Karpas-422 (cell line): ENCODE results near the gene KIAA2012. TPM values are rescaled to one million over a fixed set of nuclear protein-coding genes. Genes with fewer than 3 reads are reported as not detected.
A peak's percentile ranks its signal among the peaks of the same experiment; 100 is the strongest.

Experiments used
- DNase-seq: peaks from one replicate; pipeline ENCODE4 v3.0.0-alpha.2; 2015
- H2AFZ ChIP-seq: fragments of 200-600 bp; sonication (generic); 2 replicates; pipeline ENCODE4 v1.6.1; 2014; ENCODE audit warnings: antibody characterized with exemption, low read length, mixed read lengths
- H3K27ac ChIP-seq: fragments of 200-600 bp; sonication (generic); 2 replicates; pipeline ENCODE4 v1.5.1; 2014; ENCODE audit warnings: mild to moderate bottlenecking, low read length, moderate library complexity
- H3K27me3 ChIP-seq: fragments of 200-600 bp; sonication (generic); 2 replicates; pipeline ENCODE4 v1.6.1; 2014; ENCODE audit warnings: low read length, mixed read lengths
- H3K36me3 ChIP-seq: fragments of 200-600 bp; sonication (generic); 2 replicates; pipeline ENCODE4 v1.6.1; 2014; ENCODE audit warnings: low read length, mixed read lengths; ENCODE audit not compliant: insufficient read depth
- H3K4me1 ChIP-seq: fragments of 200-600 bp; sonication (generic); 2 replicates; pipeline ENCODE4 v1.6.1; 2014; ENCODE audit warnings: mild to moderate bottlenecking, low read length, mixed read lengths
- H3K4me2 ChIP-seq: fragments of 200-600 bp; sonication (generic); 2 replicates; pipeline ENCODE4 v1.6.1; 2014; ENCODE audit warnings: low read length, low read depth, mild to moderate bottlenecking; ENCODE audit not compliant: poor library complexity, severe bottlenecking
- H3K4me3 ChIP-seq: fragments of 200-600 bp; sonication (generic); 2 replicates; pipeline ENCODE4 v1.5.1; 2014; ENCODE audit warnings: mild to moderate bottlenecking, antibody characterized with exemption, low read length, mixed read lengths
- H3K79me2 ChIP-seq: fragments of 200-600 bp; sonication (generic); 2 replicates; pipeline ENCODE4 v1.6.1; 2014; ENCODE audit warnings: mild to moderate bottlenecking, low read length, mixed read lengths
- H3K9ac ChIP-seq: fragments of 200-600 bp; sonication (generic); 2 replicates; pipeline ENCODE4 v1.6.0; 2014; ENCODE audit warnings: low read length
- H3K9me2 ChIP-seq: fragments of 200-600 bp; sonication (generic), shearing (Covaris generic); replicated peaks from 2 replicates; pipeline ENCODE4 v1.6.0; 2014; ENCODE audit warnings: mild to moderate bottlenecking, low read length, moderate library complexity; ENCODE audit not compliant: insufficient read depth
- H3K9me3 ChIP-seq: fragments of 300-700, 200-600 bp; sonication (generic); 2 replicates; pipeline ENCODE4 v1.6.1; 2014; ENCODE audit warnings: low read length, mixed read lengths
- H4K20me1 ChIP-seq: fragments of 200-600 bp; sonication (generic); 2 replicates; pipeline ENCODE4 v1.6.1; 2014; ENCODE audit warnings: mild to moderate bottlenecking, antibody characterized with exemption, low read length, low read depth; ENCODE audit not compliant: insufficient read depth
- total RNA-seq: library from RNA; depleted of rRNA; stranded (reverse); fragments of >200 nt; shearing (Covaris generic); gene quantifications from 2 replicates; pipeline ENCODE4 v1.2.3, GENCODE V29; 2014; ENCODE audit warnings: low replicate concordance

Gene KIAA2012
- total RNA-seq, 1 experiment from 2014 or later: 0.89 TPM

- no peak overlapping the region for H3K4me2 ChIP-seq
- no peak overlapping the region for H3K9ac ChIP-seq
- no peaks in the 10 kb centered on the region for H4K20me1 ChIP-seq
- H3K4me1 ChIP-seq: no peaks in the 10 kb centered on the region
- no peaks in the 10 kb centered on the region for H3K9me2 ChIP-seq
- no peak overlapping the region for H3K4me3 ChIP-seq
- no peak for DNase-seq
- H3K9me3 ChIP-seq: no peaks in the 10 kb centered on the region
- no peaks in the 10 kb centered on the region for H3K79me2 ChIP-seq
- no peak overlapping the region for H2AFZ ChIP-seq
- H3K27ac ChIP-seq: no peak overlapping the region
- H3K36me3 ChIP-seq: no peaks in the 10 kb centered on the region
- H3K27me3 ChIP-seq: no peaks in the 10 kb centered on the region
Measured at GRCh38 chr2:202050652-202051051, 22.4 kb upstream of the KIAA2012 start.

GRCh38 chr2:202051499-202052161 lies 21.4 kb upstream of the KIAA2012 start:
- no peaks in the 10 kb centered on the region for H3K36me3 ChIP-seq
- no peak overlapping the region for H3K9ac ChIP-seq
- H3K27me3 ChIP-seq: no peaks in the 10 kb centered on the region
- no peak overlapping the region for H2AFZ ChIP-seq
- peaks cover 3% of the 10 kb centered on the region; the same call in 1 of the 2 replicates for H3K4me1 ChIP-seq
- no peaks in the 10 kb centered on the region for H4K20me1 ChIP-seq
- H3K4me3 ChIP-seq: no peak overlapping the region
- no peaks in the 10 kb centered on the region for H3K9me3 ChIP-seq
- H3K27ac ChIP-seq: no peak overlapping the region
- H3K79me2 ChIP-seq: no peaks in the 10 kb centered on the region
- DNase-seq: no peak
- no peaks in the 10 kb centered on the region for H3K9me2 ChIP-seq
- no peak overlapping the region for H3K4me2 ChIP-seq

GRCh38 chr2:202052235-202052634 lies 20.8 kb upstream of the KIAA2012 start:
- H3K27me3 ChIP-seq: no peaks in the 10 kb centered on the region
- H3K27ac ChIP-seq: no peak overlapping the region
- no peak overlapping the region for H2AFZ ChIP-seq
- no peaks in the 10 kb centered on the region for H4K20me1 ChIP-seq
- no peaks in the 10 kb centered on the region for H3K9me3 ChIP-seq
- no peak overlapping the region for H3K9ac ChIP-seq
- no peaks in the 10 kb centered on the region for H3K79me2 ChIP-seq
- H3K4me3 ChIP-seq: no peak overlapping the region
- DNase-seq: no peak
- no peaks in the 10 kb centered on the region for H3K9me2 ChIP-seq
- no peak overlapping the region for H3K4me2 ChIP-seq
- peaks cover 3% of the 10 kb centered on the region; the same call in 1 of the 2 replicates for H3K4me1 ChIP-seq
- no peaks in the 10 kb centered on the region for H3K36me3 ChIP-seq

GRCh38 chr2:202054679-202055078 lies 18.4 kb upstream of the KIAA2012 start:
- H3K9ac ChIP-seq: no peak overlapping the region
- no peaks in the 10 kb centered on the region for H3K36me3 ChIP-seq
- no peak overlapping the region for H3K4me3 ChIP-seq
- no peak overlapping the region for H3K27ac ChIP-seq
- DNase-seq: no peak
- no peaks in the 10 kb centered on the region for H3K79me2 ChIP-seq
- H3K9me2 ChIP-seq: no peaks in the 10 kb centered on the region
- no peak overlapping the region for H2AFZ ChIP-seq
- peaks cover 3% of the 10 kb centered on the region; the same call in 1 of the 2 replicates for H3K4me1 ChIP-seq
- H4K20me1 ChIP-seq: no peaks in the 10 kb centered on the region
- H3K4me2 ChIP-seq: no peak overlapping the region
- no peaks in the 10 kb centered on the region for H3K9me3 ChIP-seq
- H3K27me3 ChIP-seq: no peaks in the 10 kb centered on the region

DNA sequence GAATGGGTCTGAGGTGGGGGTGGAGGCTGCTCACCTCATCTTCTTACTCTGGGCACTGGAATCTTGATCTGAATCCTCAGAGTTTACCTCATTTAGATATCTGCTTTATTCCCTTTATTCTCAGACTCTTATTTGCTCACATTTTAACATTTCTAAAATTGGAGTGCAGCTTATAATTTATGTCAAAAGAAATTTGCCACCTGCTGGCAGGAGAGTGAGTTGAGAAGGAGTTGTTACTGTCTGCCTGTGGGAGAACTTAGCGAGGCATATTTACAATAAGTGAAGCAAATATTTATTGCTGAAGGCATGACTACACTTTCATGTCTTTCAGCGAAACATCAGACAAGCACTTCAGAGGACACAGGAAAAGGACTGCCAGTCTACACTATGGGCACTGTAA lies 16.4 kb upstream of the KIAA2012 start:
- H3K36me3 ChIP-seq: no peaks in the 10 kb centered on the region
- no peaks in the 10 kb centered on the region for H3K9me2 ChIP-seq
- no peak overlapping the region for H3K4me3 ChIP-seq
- no peak overlapping the region for H3K4me2 ChIP-seq
- H3K27ac ChIP-seq: no peak overlapping the region
- no peak overlapping the region for H2AFZ ChIP-seq
- H3K9ac ChIP-seq: no peak overlapping the region
- no peaks in the 10 kb centered on the region for H3K27me3 ChIP-seq
- H3K9me3 ChIP-seq: no peaks in the 10 kb centered on the region
- H3K79me2 ChIP-seq: no peaks in the 10 kb centered on the region
- no peaks in the 10 kb centered on the region for H4K20me1 ChIP-seq
- peak; percentile 67 for DNase-seq
- H3K4me1 ChIP-seq: peaks cover 3% of the 10 kb centered on the region; the same call in 1 of the 2 replicates

DNA sequence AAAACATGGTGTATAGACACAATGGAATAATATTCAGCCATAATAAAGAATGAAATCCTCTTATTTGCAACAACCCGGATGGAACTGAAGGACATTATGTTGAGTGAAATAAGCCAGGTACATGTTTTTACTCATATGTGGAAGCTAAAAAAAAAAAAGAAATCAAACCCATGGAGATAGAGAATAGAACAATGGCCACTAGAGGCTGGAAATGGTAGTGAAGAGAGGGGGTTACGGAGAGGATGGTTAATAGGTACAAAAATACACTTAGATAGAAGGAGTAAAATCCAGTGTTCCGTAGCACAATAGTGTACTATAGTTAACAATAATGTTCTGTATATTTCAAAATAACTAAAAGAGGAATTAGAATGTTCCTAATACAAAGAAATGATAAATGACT lies 12.8 kb upstream of the KIAA2012 start:
- H3K4me2 ChIP-seq: no peak overlapping the region
- H3K27ac ChIP-seq: no peak overlapping the region
- H3K9me3 ChIP-seq: no peaks in the 10 kb centered on the region
- no peaks in the 10 kb centered on the region for H4K20me1 ChIP-seq
- H3K4me3 ChIP-seq: no peak overlapping the region
- no peaks in the 10 kb centered on the region for H3K36me3 ChIP-seq
- peaks cover 3% of the 10 kb centered on the region; the same call in 1 of the 2 replicates for H3K4me1 ChIP-seq
- H3K79me2 ChIP-seq: no peaks in the 10 kb centered on the region
- no peaks in the 10 kb centered on the region for H3K27me3 ChIP-seq
- DNase-seq: peak; percentile 62
- no peak overlapping the region for H3K9ac ChIP-seq
- no peak overlapping the region for H2AFZ ChIP-seq
- no peaks in the 10 kb centered on the region for H3K9me2 ChIP-seq

GRCh38 chr2:202061695-202062094 lies 11.4 kb upstream of the KIAA2012 start:
- H3K4me1 ChIP-seq: no peaks in the 10 kb centered on the region
- H4K20me1 ChIP-seq: no peaks in the 10 kb centered on the region
- no peak overlapping the region for H2AFZ ChIP-seq
- H3K9me2 ChIP-seq: no peaks in the 10 kb centered on the region
- no peak overlapping the region for H3K4me3 ChIP-seq
- H3K36me3 ChIP-seq: no peaks in the 10 kb centered on the region
- H3K27ac ChIP-seq: no peak overlapping the region
- no peaks in the 10 kb centered on the region for H3K27me3 ChIP-seq
- no peak for DNase-seq
- H3K4me2 ChIP-seq: no peak overlapping the region
- no peak overlapping the region for H3K9ac ChIP-seq
- no peaks in the 10 kb centered on the region for H3K9me3 ChIP-seq
- H3K79me2 ChIP-seq: no peaks in the 10 kb centered on the region

DNA sequence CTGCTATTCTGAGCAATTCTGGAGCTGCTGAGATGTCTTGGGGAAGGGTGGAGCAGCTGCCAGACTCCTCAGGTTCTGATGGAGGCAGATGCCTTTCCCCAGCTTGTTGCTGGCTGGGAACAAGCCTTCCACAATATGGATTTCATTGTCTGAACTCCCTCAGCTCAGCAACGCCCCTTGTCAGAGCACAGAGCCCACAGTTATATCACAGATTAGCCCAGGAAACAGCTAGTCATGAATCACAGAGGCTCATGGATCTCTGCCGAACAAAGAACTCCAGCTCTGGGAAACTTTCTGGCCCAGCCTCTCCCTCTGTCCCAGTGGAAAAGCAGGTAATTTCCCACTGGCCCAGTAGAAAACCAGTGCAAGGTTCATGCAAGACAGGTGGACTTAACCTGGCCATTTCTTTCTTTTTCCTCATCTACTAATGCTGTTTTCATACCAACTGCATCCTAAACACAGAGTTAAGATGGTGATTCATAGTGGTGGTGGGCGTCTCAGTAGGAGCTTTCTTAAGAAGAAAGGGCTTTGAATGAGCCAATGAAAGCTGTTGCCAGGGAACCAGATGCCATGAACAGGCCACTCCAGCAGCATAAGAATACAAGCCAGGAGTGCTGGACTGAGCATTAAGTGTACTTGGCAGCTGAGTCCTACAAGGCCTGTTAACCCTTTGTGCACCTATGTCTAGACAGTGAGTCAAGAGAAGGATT lies 8.7 kb upstream of the KIAA2012 start:
- Histone ChIP-seq H3K27me3 (no peaks in the 10 kb centered on the region), H3K4me3 (no peak overlapping the region), H3K4me1 (peaks cover 9% of the 10 kb centered on the region), H4K20me1 (no peaks in the 10 kb centered on the region), H3K4me2 (no peak overlapping the region), H3K9me2 (no peaks in the 10 kb centered on the region), H3K79me2 (no peaks in the 10 kb centered on the region), H3K36me3 (no peaks in the 10 kb centered on the region), H2AFZ (no peak overlapping the region), H3K9ac (no peak overlapping the region), H3K9me3 (no peaks in the 10 kb centered on the region), H3K27ac (no peak overlapping the region)
- DNase-seq: no peak
